ENCODE data around the gene NTN3. TPM values are rescaled to one million over a fixed set of nuclear protein-coding genes. Genes with fewer than 3 reads are reported as not detected.
"Not testable (repeated sequence)": the region's sequence is repeated elsewhere in the genome, so short reads cannot be mapped to it uniquely, and the experiment has no call there.

The NTN3 gene
- total RNA-seq, 1 donor from 2014 or later, result not detected

DNA sequence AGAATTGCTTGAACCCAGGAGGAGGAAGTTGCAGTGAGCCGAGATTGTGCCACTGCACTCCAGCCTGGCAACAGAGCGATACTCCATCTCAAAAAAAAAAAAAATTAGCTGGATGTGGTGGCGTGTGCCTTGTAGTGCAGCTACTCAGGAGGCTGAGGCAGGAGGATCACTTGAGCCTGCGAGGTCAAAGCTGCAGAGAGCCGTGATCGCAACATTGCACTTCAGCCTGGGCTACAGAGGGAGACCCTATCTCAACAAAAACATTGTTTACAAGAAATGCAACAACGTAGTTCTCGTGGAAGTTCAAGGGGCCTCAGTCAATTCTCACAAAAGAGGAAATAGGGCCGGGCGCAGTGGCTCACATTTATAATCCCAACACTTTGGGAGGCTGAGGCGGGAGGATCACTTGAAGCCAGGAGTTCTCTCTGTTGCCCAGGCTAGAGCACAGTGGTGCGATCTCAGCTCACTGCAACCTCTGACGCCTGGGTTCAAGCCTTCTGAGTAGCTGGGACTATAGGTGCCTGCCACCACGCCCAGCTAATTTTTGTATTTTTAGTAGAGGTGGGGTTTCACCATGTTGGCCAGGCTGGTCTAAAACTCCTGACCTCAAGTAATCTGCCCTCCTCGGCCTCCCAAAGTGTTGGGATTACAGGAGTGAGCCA, 29.8 kb upstream of the NTN3 start:
- not testable (repeated sequence) for DNase-seq

DNA sequence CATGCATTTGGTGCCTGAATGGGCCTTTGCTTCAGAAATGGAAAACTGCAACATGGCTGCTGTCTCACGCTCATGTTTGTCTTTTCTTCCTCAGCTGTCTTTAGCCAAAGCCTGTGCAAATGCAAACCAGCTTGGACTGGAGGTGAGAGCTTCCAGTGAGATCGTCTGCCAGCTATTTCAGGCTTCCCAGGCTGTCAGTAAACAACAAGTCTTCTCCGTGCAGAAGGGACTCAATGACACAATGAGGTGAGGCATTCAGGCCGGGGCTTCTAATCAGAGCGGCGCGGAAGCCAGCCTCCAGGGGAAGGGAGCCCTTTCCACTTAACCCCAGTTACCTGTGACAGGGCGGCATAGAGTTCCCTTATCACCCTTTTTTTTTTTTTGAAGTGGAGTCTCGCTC, 27.5 kb upstream of the NTN3 start:
- no peak for DNase-seq

DNA sequence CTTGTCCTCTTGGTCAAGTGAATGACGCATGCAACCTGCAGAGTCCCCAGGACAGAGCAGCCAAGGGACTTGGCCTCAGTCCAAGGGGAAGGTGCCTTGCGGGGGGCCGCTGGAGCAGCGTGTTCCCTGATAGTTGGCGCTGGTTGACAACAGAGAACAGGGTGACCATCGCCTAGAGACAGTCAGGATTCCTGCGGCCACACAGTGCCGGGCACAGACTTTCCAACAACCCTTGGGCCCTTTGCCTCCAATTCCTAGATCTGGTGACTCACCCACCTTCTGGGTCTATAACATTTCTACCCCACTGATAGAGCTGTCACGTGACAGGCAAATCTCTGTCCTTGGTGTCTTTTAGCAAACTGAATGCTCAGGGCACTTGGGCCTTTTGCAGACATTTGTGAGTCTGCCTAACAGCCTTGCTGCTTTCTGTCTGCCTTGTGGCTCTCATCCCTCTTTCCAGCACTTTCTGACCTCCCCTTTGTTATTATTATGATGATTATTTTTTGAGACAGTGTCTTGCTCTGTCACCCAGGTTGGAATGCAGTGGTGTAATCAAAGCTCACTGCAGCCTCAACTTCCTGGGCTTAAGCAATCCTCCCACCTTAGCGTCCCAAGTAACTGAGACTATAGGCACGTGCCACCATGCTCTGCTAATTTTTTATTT, 23.0 kb upstream of the NTN3 start:
- no peak for DNase-seq

DNA sequence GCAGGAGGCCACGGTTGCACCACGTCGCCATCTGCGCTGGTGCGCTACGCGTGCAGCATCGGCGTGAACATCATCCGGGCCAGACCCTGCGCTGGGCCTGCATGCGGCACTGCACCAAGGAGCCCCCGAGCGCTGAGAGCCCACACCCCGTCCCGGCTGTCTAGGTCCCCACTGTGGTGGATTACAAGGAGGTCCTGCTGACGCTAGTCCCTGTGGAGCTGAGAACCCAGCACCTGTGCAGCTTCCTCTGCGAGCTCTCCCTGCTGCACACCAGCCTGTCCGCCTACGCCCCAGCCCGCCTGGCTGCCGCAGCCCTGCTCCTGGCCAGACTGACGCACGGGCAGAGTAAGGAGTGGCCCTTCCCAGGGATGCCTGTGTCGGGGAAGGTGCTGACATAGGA, 22.0 kb upstream of the NTN3 start:
- DNase-seq, result no peak

DNA sequence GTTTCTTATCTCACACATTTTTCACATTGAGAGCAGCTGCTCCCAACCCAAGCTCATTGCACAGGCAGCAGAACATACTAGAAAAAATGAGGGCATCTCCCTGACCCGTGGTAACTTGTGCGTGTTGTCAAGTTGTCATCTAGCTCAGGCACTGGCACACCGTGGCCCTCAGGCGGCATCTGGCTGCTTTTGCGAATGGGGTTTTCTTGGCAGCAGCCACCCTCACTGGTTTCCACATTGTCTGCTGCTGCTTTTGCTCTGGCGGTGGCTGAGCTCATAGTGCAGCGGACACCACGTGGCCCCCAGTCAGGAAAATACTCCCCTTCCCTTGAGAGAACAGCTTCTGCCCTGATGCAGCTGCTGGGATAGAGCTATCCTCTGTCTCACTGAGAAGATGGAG, 20.6 kb upstream of the NTN3 start:
- DNase-seq, result no peak

DNA sequence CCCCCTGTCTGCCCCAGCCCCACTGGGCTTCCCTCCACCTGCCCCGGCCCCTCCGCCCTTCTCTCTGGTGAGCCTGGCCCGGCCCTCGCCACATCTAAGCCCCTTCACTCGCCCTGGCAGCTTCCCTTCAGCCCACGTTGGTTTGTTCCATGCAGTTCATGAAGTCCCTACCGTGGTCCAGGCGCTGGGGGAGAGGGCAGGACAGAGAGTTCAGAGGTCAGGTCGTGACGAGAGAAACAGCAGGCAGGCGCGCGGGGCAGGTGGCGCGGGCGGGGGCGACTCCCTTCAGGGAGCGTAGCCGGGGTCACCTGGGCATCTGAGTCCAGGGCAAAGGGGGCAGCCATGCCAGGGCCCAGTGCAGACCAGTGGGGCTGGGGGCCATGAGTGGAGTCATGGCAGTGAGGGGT, 20.1 kb upstream of the NTN3 start:
- no peak for DNase-seq

DNA sequence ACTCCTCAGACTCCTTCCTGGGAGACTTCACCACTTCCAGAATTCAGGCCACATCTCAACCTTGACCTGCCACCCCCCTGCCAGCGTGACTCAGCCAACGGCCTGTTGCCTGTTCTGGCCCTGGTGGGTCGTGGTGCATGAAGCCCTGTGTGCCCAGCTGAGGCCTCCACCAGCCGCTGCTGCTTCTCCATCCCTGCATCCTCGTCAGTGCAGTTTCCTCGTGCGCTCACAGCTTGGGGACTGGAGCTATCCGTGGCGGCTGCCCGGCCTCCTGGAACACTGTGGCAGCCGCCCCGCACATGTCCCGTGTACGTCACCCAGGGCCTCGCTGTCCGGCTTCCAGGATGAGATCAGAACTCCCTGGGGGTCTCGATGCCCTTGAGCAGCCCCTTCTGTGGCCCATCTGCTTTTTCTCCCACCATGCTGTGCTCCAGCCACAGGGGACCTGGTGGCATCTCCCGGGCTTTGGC, 19.2 kb upstream of the NTN3 start:
- DNase-seq, result no peak

DNA sequence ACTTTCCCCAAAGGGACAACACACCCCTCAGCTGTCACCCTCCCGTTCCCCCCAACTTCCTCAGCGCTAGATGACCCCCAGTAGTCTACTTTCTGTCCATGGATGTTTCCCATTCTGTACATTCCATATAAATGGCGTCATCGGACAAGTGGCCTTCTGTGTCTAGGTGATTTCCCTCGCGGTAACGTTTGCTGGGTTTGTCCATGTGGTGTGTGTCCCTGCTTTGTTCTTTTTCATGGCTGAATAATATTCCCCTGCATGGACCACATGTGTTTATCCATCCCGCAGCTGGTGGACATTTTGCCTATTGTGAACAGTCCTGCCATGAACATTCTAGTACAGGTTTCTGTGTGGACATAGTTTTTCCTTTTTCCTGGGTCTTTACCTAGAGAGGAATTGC, 18.4 kb upstream of the NTN3 start:
- no peak for DNase-seq

DNA sequence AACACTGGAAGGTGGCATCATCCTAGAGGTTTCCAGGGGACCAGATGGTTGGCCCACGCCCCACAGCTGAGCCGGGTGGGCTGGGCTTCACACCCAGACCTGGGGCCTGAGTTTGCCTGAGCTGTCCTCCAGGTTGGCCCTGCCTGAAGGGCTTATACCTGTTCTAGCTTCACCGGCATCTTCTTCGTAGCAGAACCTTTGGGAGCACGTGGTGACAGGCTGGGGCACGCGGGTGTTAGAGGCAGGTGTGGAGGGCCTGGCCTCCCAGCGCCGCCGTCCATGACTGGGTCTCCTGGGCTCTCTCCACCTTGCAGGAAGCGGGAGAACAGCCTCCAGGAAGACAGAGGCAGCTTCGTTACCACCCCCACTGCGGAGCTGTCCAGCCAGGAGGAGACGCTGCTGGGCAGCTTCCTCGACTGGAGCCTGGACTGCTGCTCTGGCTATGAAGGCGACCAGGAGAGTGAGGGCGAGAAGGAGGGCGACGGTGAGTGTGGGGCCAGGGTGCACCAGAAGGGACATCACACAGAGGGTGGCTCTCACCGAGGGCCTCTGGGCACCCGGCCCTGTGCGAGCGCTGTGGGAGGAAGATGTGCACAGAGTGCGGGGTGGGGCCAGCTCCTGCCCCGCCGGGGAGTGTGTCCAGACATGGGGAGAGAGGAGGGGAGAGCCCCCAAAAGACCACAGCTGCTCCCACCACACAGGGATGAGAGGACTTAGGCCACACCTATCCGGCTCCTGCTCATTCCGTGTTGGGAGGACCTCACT, 15.8 kb upstream of the NTN3 start:
- DNase-seq, result no peak

DNA sequence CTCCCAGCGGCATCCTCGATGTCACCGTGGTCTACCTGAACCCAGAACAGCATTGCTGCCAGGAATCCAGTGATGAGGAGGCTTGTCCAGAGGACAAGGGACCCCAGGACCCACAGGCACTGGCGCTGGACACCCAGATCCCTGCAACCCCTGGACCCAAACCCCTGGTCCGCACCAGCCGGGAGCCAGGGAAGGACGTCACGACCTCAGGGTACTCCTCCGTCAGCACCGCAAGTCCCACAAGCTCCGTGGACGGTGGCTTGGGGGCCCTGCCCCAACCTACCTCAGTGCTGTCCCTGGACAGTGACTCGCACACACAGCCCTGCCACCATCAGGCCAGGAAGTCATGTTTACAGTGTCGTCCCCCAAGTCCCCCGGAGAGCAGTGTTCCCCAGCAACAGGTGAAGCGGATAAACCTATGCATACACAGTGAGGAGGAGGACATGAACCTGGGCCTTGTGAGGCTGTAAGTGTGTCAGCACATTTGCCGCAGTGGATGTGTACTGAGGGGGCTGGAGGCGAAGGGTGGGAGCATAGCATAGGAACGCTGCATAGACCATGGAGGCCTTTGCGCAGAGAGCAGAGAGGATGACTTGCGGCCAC, 14.4 kb upstream of the NTN3 start:
- no peak for DNase-seq

DNA sequence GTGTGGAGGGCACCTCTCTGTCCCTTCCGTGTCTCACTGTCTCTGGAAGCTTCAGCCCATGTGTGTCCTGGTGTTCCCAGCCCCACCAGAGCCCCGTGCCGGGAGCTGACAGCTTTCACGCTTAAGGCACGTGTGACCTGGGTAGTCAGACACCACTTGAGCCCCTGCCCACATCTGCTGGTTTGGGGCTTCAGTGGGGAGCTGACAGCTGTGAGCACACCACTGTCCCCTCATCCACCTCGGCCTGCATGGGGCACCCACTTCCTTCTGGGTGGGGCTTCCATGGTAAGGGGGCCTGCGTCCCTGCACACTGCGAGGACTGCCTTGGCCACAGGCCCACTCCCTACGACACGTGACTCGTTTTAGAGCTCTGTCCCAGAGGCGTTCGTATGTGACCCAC, 13.8 kb upstream of the NTN3 start:
- no peak for DNase-seq

DNA sequence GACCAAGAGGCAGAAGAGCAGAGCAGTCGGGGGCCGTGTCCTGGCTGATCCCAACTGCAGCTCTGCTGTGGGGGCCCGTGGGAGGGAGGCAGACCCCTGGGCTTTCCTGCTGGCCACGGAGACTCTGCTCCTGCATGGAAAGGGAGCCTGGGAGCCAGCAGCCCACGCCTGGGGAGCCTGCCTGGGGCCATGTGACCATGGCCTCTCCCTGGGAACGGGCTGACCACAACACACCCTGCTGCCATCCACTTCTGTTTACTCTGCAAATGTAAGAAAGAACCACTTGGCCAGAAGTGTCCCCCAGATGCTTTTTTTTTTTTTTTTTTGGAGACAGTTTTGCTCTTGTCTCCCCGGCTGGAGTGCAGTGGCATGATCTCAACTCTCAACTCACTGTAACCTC, 13.2 kb upstream of the NTN3 start:
- no peak for DNase-seq

DNA sequence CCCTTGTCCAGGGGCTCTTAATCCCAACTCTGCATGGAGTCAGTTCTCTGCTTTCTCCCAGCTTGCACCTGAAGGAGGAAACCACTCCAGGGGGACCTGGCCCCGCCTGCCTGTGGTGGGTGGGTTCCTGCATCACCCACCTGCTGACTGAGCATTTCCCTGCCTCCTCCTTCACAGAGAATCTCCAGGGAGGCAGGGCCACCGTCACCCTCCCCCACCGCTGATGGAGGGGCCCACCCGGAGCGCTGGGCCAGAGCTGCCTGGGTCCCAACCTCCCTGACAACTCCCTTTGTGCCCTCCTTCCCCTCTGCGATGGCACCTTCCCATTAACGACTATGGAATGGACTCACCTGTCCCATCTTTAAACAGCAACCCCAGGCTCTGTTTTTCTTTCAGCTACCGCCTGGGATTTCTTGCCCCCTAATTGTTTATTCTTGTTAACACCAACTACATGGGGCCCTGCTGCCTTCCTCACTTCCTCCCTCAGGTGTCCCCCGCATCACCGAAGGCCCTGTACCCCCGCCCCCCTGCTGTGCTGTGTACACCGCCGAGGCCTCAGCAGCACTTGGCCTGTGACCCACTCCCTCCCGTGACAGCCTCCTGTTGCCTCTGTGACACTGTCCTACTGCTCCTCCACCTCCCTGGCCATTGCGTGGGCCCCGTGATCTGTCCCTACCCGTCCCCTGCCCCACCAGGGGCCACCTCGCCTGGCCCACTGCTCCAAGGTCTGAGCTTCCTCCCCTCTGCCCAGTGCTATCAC, 12.0 kb upstream of the NTN3 start:
- no peak for DNase-seq

DNA sequence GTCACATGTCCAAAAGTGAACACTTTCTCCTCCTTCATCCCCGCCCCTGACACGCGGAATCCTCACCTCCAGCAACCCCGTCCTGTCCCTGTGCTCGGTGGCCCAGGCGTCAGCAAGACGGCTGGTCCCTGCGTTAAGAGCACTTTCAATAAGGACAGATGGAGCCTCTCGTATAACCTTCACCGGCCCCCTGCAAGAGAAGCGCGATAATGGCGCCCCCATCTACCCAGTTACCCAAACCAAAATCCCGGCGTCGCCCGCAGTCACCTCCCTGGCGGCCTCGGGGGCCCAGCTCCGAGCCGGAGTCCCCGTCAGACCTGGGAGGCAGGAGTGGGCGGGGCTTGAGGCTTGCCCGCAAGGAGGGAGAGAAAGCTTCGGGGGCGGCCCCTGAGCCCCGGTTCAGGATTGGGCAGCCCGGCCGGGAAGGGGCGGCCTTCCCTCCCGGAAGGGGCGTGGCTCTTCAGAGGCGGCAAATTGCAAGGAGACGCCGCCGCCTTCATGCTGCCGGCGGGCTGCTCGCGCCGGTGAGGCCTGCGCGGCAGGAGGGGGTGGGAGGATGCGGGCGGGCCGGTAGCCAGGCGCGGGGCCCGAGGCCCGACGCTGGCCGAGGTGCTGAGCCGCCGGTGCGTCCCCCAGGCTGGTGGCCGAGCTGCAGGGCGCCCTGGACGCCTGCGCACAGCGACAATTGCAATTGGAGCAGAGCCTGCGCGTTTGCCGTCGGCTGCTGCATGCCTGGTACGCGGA, 11.3 kb upstream of the NTN3 start, which contains the start of gene TEDC2:
Gene TEDC2, plus strand, starts transcription at position 463 of the 744 bp plus-strand sequence. Its CDS starts 36 bp downstream, at position 499.
- peak; percentile 95 for DNase-seq

DNA sequence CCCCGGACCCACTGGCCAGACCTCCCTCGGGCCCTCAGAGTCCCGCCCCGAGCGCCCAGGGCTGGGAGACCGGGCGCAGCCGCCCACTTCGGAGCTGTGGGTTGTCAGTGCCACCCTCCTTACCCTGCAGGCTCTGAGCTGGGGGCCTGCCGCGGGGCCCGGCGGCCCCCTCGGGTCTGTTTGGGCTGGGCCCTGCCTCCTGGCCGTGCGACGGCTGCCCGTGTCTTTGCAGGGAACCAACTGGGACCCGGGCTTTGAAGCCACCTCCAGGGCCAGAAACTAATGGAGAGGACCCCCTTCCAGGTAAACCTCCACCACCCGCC, 10.7 kb upstream of the NTN3 start:
- no peak for DNase-seq

DNA sequence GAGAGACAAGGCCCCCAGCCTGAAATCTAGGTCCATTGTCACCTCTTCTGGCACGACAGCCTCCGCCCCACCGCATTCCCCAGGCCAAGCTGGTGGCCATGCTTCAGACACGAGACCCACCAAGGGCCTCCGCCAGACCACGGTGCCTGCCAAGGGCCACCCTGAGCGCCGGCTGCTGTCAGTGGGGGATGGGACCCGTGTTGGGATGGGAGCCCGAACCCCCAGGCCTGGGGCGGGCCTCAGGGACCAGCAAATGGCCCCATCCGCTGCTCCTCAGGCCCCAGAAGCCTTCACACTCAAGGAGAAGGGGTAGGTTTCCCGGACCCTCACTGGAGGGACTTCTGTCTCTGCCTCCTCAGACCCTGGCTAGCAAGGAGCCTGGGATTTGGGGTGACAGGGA, 10.2 kb upstream of the NTN3 start:
- DNase-seq, result no peak

DNA sequence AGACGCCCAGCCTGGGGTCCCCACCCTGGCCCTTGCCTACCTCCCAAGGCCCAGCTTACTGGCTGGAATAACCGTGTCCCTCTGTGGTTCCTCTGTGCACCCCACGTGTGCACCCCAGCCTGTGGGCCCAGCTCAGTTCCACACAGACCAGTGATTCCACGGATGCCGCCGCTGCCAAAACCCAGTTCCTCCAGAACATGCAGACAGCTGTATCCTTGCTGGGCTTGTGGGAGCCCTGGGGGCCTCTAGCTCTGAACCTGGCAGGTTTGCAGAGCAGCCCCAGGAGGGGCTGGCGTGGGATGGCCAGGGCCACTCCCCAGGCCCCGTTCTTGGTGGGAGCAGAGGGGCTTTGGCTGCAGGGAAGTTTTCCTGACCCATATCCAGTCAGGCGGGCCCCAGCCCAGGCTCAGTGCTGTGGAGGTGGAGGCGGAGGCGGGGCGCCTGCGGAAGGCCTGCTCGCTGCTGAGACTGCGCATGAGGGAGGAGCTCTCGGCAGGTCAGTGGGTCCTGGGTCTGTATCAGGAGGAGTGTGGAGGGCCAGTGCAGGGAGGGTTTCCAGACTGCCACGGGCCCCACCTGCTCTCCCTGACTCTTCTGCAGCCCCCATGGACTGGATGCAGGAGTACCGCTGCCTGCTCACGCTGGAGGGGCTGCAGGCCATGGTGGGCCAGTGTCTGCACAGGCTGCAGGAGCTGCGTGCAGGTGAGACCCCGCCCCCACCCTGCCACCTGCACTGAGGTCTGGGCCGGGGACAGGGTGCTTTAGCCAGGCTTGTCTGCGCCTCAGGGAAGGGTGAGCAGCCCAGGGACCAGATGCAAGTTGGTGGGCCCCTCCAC, 8.8 kb upstream of the NTN3 start:
- DNase-seq, result no peak

DNA sequence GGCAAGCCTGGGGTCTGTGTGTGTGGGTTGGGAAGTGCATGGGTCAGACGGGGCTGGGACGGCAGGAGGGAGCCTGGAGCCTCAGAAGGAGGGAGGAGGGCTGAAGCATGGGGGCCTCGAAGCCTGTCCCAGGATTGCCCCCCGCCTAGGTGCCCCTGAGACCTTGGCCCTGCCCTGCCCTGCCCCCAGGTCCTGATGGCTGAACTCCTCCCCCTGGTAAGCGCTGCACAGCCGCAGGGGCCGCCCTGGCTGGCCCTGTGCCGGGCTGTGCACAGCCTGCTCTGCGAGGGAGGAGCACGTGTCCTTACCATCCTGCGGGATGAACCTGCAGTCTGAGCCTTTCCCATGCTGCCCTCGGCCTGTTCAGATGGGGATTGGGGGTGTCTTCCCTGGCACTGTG, 6.8 kb upstream of the NTN3 start:
- no peak for DNase-seq

DNA sequence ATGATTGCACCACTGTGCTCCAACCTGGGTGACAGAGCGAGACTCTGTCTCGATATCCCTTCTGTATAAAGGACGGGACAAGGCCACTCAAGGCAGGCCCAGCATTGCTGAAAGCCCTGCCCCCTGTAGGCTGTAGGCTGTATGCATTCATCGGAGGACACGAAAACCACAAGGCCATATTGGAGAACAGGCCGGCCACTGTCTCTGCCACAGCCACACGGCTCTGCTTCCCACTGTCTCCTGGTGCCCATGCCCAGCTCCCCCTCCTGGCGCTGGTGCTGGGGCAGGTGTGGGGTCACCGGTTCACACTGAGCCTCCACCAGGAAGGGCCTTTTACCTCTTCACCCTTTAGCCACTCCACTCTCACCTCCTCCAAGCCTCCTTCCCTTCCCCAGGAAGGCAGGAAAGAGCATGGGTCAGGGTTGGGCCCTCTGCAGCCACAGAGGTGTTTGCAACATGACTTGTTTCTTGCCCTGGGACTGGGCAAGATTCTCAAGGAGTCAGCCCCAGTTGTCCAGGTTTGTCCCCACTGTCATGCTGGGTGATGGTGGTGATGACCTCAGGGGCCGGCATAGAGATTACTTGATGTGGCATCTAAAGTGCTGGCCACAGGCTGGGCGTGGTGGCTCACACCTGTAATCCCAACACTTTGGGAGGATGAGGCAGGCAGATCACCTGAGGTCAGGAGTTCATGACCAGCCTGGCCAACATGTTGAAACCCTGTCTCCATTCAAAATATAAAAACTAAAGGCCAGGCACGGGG, 5.3 kb upstream of the NTN3 start:
- peak; percentile 36 for DNase-seq

All from dermis blood vessel endothelial cell (primary cell).